Smooth muscle cell of the pulmonary artery (primary cell): ENCODE results near the gene NAA20. TPM values are rescaled to one million over a fixed set of nuclear protein-coding genes. Genes with fewer than 3 reads are reported as not detected.

Experiments used
- total RNA-seq: library from RNA; depleted of rRNA; stranded (reverse); fragments of >200 nt; gene quantifications from 2 replicates; pipeline ENCODE4 v1.2.3, GENCODE V29; 2014

The NAA20 gene, protein sequence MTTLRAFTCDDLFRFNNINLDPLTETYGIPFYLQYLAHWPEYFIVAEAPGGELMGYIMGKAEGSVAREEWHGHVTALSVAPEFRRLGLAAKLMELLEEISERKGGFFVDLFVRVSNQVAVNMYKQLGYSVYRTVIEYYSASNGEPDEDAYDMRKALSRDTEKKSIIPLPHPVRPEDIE
- 27.8 and 29.6 TPM in 2 replicates for total RNA-seq

GRCh38 chr20:20017001-20017843, at the start of gene NAA20:
NAA20 (plus strand) TSS chr20:20017362; CDS start chr20:20017397, 35 bp downstream.

GRCh38 chr20:20052074-20052970, 35.2 kb downstream of the NAA20 start, which contains the start of the genes CFAP61 and CRNKL1:
CFAP61 (plus strand) TSS chr20:20052532; CDS start chr20:20056654, 4,122 bp downstream.
CRNKL1 (minus strand) TSS chr20:20052466; CDS start chr20:20052342, 124 bp downstream.

Other genes with a start within 250 kb of the NAA20 start
- 20.1 and 27.4 TPM in 2 replicates for gene CRNKL1, start 35.1 kb downstream of the NAA20 start, total RNA-seq
- not detected in 2 replicates for gene CFAP61, start 35.2 kb downstream of the NAA20 start, total RNA-seq